ENCODE data around the gene CD93.

The CD93 gene

GRCh38 chr20:23120936-23121750 is 35.0 kb upstream of the CD93 start:
- DNase-seq: no peak

- DNase-seq: no peak
Observed at GRCh38 chr20:23120261-23120660, 34.1 kb upstream of the CD93 start.

GRCh38 chr20:23119456-23120216 is 33.5 kb upstream of the CD93 start:
- DNase-seq: no peak

- DNase-seq: no peak
Observed at GRCh38 chr20:23118766-23119165, 32.6 kb upstream of the CD93 start.

- no peak for DNase-seq
Observed at GRCh38 chr20:23118144-23118543, 32.0 kb upstream of the CD93 start.

GRCh38 chr20:23117738-23118137 is 31.6 kb upstream of the CD93 start:
- DNase-seq: no peak

GRCh38 chr20:23116311-23117089 is 30.4 kb upstream of the CD93 start:
- DNase-seq: peak; percentile 30

GRCh38 chr20:23115822-23116221 is 29.7 kb upstream of the CD93 start:
- DNase-seq: no peak

- DNase-seq: no peak
Observed at GRCh38 chr20:23114448-23115082, 28.4 kb upstream of the CD93 start.

- DNase-seq: no peak
Observed at GRCh38 chr20:23114018-23114417, 27.9 kb upstream of the CD93 start.

DNA sequence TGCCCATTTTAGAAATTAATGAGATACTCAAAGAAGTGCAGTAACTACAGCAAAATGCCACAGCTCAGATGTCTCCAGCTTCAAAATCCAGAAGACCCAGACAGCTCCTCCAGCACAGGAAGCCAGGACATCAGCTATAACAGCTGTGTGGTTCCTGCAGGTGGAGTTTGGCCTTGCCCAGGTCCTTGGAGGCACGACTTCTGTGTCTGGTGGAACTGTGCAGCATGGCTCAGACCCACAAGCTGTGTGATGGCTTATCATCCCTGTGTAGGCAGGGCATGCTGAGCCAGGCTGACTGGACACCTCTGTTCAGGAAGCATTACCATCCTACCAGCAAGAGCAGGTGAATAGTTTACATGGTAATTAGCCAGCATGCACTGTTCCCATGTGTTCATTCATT is 26.5 kb upstream of the CD93 start:
- DNase-seq: no peak

DNA sequence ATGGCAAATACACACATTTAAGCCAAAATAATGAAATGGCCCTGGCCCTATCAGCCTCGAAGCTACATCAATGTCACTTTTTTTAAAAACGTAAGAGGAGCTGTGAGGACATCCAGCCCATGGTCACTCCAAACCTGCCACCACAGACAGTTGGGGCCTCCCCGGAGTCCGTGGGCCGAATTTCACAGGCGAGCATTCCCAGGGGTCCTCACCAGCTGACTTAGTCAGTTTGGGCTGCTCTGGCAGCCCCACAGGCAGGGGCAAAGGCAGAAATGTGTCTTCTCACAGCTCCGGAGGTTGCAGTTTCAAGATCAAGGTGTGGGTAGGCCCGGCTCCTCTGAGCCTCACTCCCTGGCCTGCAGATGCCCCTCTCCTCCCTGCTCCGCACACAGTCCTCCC is 25.8 kb upstream of the CD93 start:
- DNase-seq: no peak

DNA sequence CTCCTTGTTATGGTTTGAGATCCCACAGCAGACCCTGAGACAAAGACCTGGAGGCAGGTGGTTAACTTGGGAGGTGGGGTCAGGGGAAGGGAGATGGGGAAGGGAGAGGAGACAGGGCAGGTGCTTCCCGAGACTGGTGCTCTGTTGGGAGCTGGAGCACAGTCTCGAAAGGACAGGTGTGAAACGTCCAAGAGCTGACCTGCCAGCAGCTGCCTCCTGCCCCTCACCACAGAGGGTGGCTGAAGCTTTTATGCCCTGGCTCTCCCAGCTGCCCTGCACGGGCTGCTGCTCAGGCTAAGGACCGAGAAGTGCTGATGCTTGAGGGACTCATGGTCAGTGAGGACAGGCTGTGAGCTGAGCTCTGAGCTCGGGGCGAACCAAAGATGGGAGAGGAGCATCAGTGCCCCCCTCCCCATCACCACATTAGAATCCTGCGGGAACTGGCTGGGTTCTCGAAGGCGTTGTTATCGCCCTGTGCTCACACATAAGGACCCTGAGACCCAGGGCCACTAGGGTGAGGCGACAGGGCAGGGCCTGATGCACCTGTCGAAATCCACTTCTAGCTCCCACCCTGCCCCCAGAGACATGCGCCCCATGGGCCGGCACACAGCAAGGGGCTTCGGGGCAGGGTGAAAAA is 25.3 kb upstream of the CD93 start:
- DNase-seq: no peak

DNA sequence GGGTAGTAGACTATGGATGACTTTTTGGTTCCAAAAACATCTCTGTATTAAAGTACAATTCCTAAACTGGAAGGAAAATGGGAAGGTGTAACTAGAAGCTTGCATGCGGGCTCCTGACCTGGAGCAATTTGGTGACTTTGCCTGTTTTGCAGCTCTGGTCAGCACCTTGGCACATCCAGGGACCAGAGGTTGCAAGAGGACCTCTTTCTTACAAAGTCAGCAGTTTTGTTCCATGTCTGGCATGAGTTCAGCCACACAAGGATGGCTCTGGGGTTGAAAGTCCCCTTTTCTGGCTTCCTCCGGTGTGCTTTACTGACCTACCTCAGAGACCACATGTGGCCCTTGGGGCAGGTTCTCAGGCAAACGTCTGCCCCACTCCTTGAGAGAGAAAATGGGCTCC is 22.7 kb upstream of the CD93 start:
- no peak for DNase-seq

DNA sequence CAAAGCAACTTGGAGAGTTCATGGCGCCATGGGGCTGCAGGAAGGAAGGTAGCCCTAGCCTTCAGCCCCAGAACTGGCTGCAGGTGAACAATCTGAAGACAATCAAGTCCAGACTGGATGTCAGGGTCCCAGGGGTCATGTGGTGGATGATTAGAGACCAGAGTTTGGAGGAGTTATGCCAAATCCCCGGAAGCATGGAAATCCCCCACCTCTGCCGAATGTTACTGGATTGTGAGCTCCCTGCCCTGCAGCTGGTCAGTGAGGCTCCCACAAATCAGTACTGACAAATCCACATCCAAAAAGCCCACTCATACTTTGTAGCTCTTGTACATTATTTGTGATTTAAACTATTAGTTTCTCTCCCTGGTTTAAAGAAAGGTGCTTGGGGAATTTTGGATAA is 21.3 kb upstream of the CD93 start:
- DNase-seq: no peak

- DNase-seq: no peak
Observed at GRCh38 chr20:23106271-23106851, 20.2 kb upstream of the CD93 start.

DNA sequence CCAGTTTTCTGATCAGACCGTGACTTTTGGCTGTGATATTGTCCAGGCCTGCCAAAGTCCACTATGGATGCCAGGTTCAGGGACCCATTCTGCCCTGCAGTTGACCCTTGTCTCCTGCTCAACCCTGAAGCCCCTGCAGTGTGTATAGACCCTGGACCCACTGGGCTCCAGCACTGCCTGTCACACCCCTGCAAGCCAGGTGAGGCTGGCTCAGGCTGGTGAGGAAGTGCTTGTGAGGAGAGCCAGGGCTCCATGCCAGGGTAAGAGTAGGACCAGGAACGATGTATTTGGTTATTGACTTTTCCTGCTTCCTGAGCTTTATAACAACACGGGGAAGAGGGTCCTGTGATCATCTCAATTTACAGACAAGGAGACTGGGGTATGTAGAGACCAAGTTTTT is 19.1 kb upstream of the CD93 start:
- no peak for DNase-seq

DNA sequence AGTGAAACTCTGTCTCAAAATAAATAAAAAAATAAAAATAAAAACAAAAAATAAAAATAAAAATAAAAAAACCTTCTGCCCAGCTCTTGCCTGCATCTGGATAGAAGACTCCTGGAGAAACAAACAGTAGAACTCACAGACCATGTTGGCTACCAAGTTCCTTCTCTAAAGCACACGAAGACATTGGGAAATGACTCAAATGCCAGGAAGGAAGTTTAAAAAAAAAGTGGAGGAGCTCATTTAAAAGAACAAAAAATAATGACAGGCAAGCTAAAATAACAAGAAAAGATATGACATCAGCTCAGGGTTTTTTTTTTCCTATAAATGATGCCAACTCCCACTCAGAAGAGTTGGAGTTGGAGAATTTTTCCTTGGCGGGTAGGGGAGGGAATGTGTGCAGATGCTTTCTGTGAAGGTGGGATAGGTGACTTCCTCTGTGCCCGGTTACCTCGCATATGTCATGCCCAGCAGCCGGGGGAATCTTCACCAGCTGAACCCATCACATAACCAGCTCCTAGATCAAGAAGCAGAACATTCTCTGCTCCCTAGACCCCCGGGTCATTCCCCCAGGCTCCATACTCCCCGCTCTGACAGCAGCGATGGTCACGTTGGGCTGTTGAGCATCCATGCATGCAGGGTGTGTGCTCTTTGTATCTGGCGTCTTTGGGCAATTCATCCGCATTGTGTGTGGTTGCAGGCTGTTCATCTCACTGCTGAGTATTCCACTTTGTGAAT is 17.3 kb upstream of the CD93 start:
- DNase-seq: no peak

GRCh38 chr20:23101696-23102406 is 15.7 kb upstream of the CD93 start:
- no peak for DNase-seq

- no peak for DNase-seq
Observed at GRCh38 chr20:23100720-23101107, 14.6 kb upstream of the CD93 start.
